HEK293T (cell line): ENCODE data around the gene METAP1D.

Experiments
- BHLHE40 ChIP-seq: fragments of 450-650 bp; IDR thresholded peaks from 2 replicates; pipeline ENCODE4 v1.6.1; 2016; ENCODE audit warnings: mild to moderate bottlenecking, moderate library complexity, borderline replicate concordance
- ELF4 ChIP-seq: fragments of 450-650 bp; IDR thresholded peaks from 2 replicates; pipeline ENCODE4 v1.6.1; 2017; ENCODE audit warnings: antibody characterized with exemption
- FOXK2 ChIP-seq: fragments of 450-650 bp; IDR thresholded peaks from 2 replicates; pipeline ENCODE4 v1.6.1; 2016; ENCODE audit warnings: mild to moderate bottlenecking
- FOXM1 ChIP-seq: fragments of 450-650 bp; IDR thresholded peaks from 2 replicates; pipeline ENCODE4 v1.6.1; 2017; ENCODE audit warnings: mild to moderate bottlenecking, borderline replicate concordance
- HDGF ChIP-seq: fragments of 450-650 bp; IDR thresholded peaks from 2 replicates; pipeline ENCODE4 v1.6.1; 2017; ENCODE audit warnings: antibody characterized with exemption, borderline replicate concordance
- L3MBTL2 ChIP-seq: fragments of 450-650 bp; conservative IDR thresholded peaks from 2 replicates; pipeline ENCODE4 v1.6.1; 2016; ENCODE audit warnings: mild to moderate bottlenecking
- LEF1 ChIP-seq: fragments of 450-650 bp; IDR thresholded peaks from 2 replicates; pipeline ENCODE4 v1.6.1; 2017; ENCODE audit warnings: mild to moderate bottlenecking, borderline replicate concordance
- NFRKB ChIP-seq: fragments of 450-650 bp; IDR thresholded peaks from 2 replicates; pipeline ENCODE4 v1.6.1; 2016; ENCODE audit warnings: mild to moderate bottlenecking, moderate library complexity
- SP1 ChIP-seq: fragments of 450-650 bp; IDR thresholded peaks from 2 replicates; pipeline ENCODE4 v1.6.1; 2017
- SUZ12 ChIP-seq: fragments of 450-650 bp; IDR thresholded peaks from 2 replicates; pipeline ENCODE4 v1.6.1; 2016; ENCODE audit warnings: mild to moderate bottlenecking
- TARDBP ChIP-seq: fragments of 450-650 bp; IDR thresholded peaks from 2 replicates; pipeline ENCODE4 v1.6.1; 2016
- TF ChIP-seq, protein P1 (sequence below): fragments of 450-650 bp; IDR thresholded peaks from 2 replicates; pipeline ENCODE4 v1.6.1; 2016

DNA sequence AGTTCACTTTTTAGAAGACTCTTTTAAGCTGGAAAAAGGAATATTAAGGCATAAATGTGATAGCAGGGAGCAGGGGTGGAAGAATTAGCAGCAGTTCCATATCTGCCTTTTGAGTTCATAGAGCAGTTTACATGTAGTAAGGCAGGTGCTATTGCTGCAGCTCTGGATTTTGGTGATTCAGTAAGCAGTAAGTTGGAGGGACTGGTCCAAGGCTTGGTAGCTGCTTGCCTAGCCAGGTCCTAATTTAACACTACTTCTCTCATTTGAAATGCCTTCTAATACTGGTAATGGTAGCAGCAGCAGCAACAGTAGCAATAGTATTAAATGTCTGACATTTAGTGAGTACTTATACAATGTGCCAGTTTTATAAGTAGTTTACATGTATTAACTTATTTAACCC, 47.5 kb upstream of the METAP1D start:
- TF ChIP-seq BHLHE40, result no peak
- TF ChIP-seq NFRKB, result no peak
- TF ChIP-seq LEF1, result no peak
- TF ChIP-seq TARDBP, result no peak
- no peak for TF ChIP-seq SUZ12
- no peak for TF ChIP-seq L3MBTL2
- TF ChIP-seq ELF4, result no peak
- TF ChIP-seq FOXK2, result no peak
- no peak for TF ChIP-seq FOXM1
- no peak for TF ChIP-seq SP1
- TF ChIP-seq, protein P1, sequence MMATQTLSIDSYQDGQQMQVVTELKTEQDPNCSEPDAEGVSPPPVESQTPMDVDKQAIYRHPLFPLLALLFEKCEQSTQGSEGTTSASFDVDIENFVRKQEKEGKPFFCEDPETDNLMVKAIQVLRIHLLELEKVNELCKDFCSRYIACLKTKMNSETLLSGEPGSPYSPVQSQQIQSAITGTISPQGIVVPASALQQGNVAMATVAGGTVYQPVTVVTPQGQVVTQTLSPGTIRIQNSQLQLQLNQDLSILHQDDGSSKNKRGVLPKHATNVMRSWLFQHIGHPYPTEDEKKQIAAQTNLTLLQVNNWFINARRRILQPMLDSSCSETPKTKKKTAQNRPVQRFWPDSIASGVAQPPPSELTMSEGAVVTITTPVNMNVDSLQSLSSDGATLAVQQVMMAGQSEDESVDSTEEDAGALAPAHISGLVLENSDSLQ, result no peak
- TF ChIP-seq HDGF, result no peak
